Small intestine (tissue), 7 donors: ENCODE data around the gene TLR8. TPM values are rescaled to one million over a fixed set of nuclear protein-coding genes. Genes with fewer than 3 reads are reported as not detected.
A peak's percentile ranks its signal among the peaks of the same experiment; 100 is the strongest.

Source experiments
- DNase-seq, 2 donors: peaks; one replicate each; pipeline versions ENCODE4 v3.0.0 to v3.0.0-alpha.2; 2013
- FAIRE-seq: peaks from 2 replicates; lab custom pipeline; 2012; peaks lifted over from hg19 to GRCh38; lab: Jason Lieb, UNC
- H3K27ac ChIP-seq, 3 donors: one replicate each; pipeline ENCODE4 v1.5.1; 2013; ENCODE audit warnings: low read length in 2 of 3, mild to moderate bottlenecking in 2 of 3, control low read depth in 1 of 3, inconsistent platforms in 1 of 3, low read depth in 1 of 3, moderate library complexity in 1 of 3
- H3K27me3 ChIP-seq, 3 donors: one replicate each; pipeline ENCODE4 v1.6.1; 2013; ENCODE audit warnings: low read length in 3 of 3, inconsistent platforms in 1 of 3; ENCODE audit not compliant: control insufficient read depth in 3 of 3, insufficient read depth in 3 of 3
- H3K36me3 ChIP-seq, 3 donors: one replicate each; pipeline ENCODE4 v1.6.1; 2013; ENCODE audit warnings: low read length in 3 of 3, inconsistent platforms in 1 of 3, low read depth in 1 of 3, mild to moderate bottlenecking in 1 of 3, moderate library complexity in 1 of 3; ENCODE audit not compliant: control insufficient read depth in 3 of 3, insufficient read depth in 2 of 3
- H3K4me1 ChIP-seq, 3 donors: one replicate each; pipeline ENCODE4 v1.6.1; 2013; ENCODE audit warnings: low read length in 2 of 3, inconsistent platforms in 1 of 3, low read depth in 1 of 3, mild to moderate bottlenecking in 1 of 3, moderate library complexity in 1 of 3; ENCODE audit not compliant: control insufficient read depth in 3 of 3, insufficient read depth in 2 of 3
- H3K4me3 ChIP-seq, 3 donors: one replicate each; pipeline ENCODE4 v1.5.1; 2013; ENCODE audit warnings: low read length in 3 of 3, control low read depth in 1 of 3, inconsistent platforms in 1 of 3, low read depth in 1 of 3, mild to moderate bottlenecking in 1 of 3, moderate library complexity in 1 of 3
- H3K9me3 ChIP-seq, 2 donors: one replicate each; pipeline ENCODE4 v1.6.1; 2013; ENCODE audit warnings: low read depth in 1 of 2, low read length in 1 of 2; ENCODE audit not compliant: control insufficient read depth in 2 of 2, insufficient read depth in 1 of 2
- WGBS, 3 donors: extraction: QIAGEN DNeasy Blood & Tissue Kit; methylation state at CpG; one replicate each; pipeline ENCODE4 v1.1.7; 2013; 5-methylcytosine and 5-hydroxymethylcytosine counted together
- polyA plus RNA-seq, 4 donors: library from polyadenylated mRNA; stranded (reverse) in 3 of 4; unstranded in 1 of 4; fragments of 200-250 nt in 3 of 4; fragments of 120-200 nt in 1 of 4; gene quantifications; one replicate each; pipeline versions ENCODE4 v1.2.1 to v1.2.3, GENCODE V29; 2013
- donor health status: healthy with polysubstance abuse.
- donor health status: control.
- donor health status: control.
- donor health status: Bipolar disorder and iron deficiency.
- donor health status: healthy.

TLR8 gene
- polyA plus RNA-seq, 4 donors, result 0.22 to 0.73 (median 0.49) TPM

- no peaks in the 10 kb centered on the region for H3K9me3 ChIP-seq
- no peak overlapping the region for H3K4me3 ChIP-seq
- no peaks in the 10 kb centered on the region for H3K36me3 ChIP-seq
- no peak overlapping the region for H3K27ac ChIP-seq
- H3K4me1 ChIP-seq, result no peaks in the 10 kb centered on the region
- DNase-seq, result no peak
- WGBS, 3 donors, result 34 to 54% (median 50%) methylated on average over 8 of the region's 8 CpGs
- H3K27me3 ChIP-seq, result no peaks in the 10 kb centered on the region
- no peak for FAIRE-seq
Observed at GRCh38 chrX:12877386-12877785, 29.0 kb upstream of the TLR8 start.

- WGBS, 3 donors, result 89 to 94% (median 93%) methylated on average over 1 of the region's 1 CpG
- no peak for DNase-seq
- no peak for FAIRE-seq
Observed at GRCh38 chrX:12878536-12878935, 27.9 kb upstream of the TLR8 start.

GRCh38 chrX:12881914-12882313 is 24.5 kb upstream of the TLR8 start:
- H3K36me3 ChIP-seq, result no peaks in the 10 kb centered on the region
- no peak for DNase-seq
- no peak overlapping the region for H3K27ac ChIP-seq
- H3K27me3 ChIP-seq, result no peaks in the 10 kb centered on the region
- H3K9me3 ChIP-seq, result no peaks in the 10 kb centered on the region
- FAIRE-seq, result no peak
- H3K4me1 ChIP-seq, result no peaks in the 10 kb centered on the region
- no peak overlapping the region for H3K4me3 ChIP-seq
- 81 to 87% (median 85%) methylated on average over 2 of the region's 2 CpGs for WGBS, 3 donors

More at GRCh38 chrX:12878536-12878935, 27.9 kb upstream of the TLR8 start:
- no peak overlapping the region for H3K4me3 ChIP-seq
- no peaks in the 10 kb centered on the region for H3K4me1 ChIP-seq
- H3K36me3 ChIP-seq, result no peaks in the 10 kb centered on the region
- H3K27ac ChIP-seq, result no peak overlapping the region
- no peaks in the 10 kb centered on the region for H3K27me3 ChIP-seq
- H3K9me3 ChIP-seq, result no peaks in the 10 kb centered on the region

- DNase-seq (no peak), FAIRE-seq (no peak)
- H3K36me3 ChIP-seq, result no peaks in the 10 kb centered on the region
- H3K27me3 ChIP-seq, result no peaks in the 10 kb centered on the region
- no peak overlapping the region for H3K4me3 ChIP-seq
- WGBS, 3 donors, result 59 to 78% (median 78%) methylated on average over 5 of the region's 5 CpGs
- no peak overlapping the region for H3K27ac ChIP-seq
- no peaks in the 10 kb centered on the region for H3K9me3 ChIP-seq
- H3K4me1 ChIP-seq, result no peaks in the 10 kb centered on the region
Observed at GRCh38 chrX:12885508-12885907, 20.9 kb upstream of the TLR8 start.

- H3K27ac ChIP-seq, result no peak overlapping the region
- WGBS, 3 donors, result 79 to 97% (median 86%) methylated on average over 3 of the region's 3 CpGs
- no peak for FAIRE-seq
Observed at GRCh38 chrX:12886545-12886944, 19.9 kb upstream of the TLR8 start.

GRCh38 chrX:12887141-12887540 is 19.3 kb upstream of the TLR8 start:
- H3K4me3 ChIP-seq, result no peak overlapping the region
- no peaks in the 10 kb centered on the region for H3K9me3 ChIP-seq
- no peaks in the 10 kb centered on the region for H3K4me1 ChIP-seq
- no peak overlapping the region for H3K27ac ChIP-seq
- no peaks in the 10 kb centered on the region for H3K36me3 ChIP-seq
- no peaks in the 10 kb centered on the region for H3K27me3 ChIP-seq
- no peak for FAIRE-seq
- DNase-seq, result no peak
- 70 to 90% (median 83%) methylated on average over 2 of the region's 2 CpGs for WGBS, 3 donors

More at GRCh38 chrX:12886545-12886944, 19.9 kb upstream of the TLR8 start:
- H3K4me1 ChIP-seq, result no peaks in the 10 kb centered on the region
- H3K9me3 ChIP-seq, result no peaks in the 10 kb centered on the region
- no peak for DNase-seq
- no peaks in the 10 kb centered on the region for H3K27me3 ChIP-seq
- no peak overlapping the region for H3K4me3 ChIP-seq
- no peaks in the 10 kb centered on the region for H3K36me3 ChIP-seq

- FAIRE-seq (no peak), DNase-seq (no peak)
- Histone ChIP-seq H3K9me3 (no peaks in the 10 kb centered on the region), H3K27ac (no peak overlapping the region), H3K27me3 (no peaks in the 10 kb centered on the region), H3K36me3 (no peaks in the 10 kb centered on the region), H3K4me1 (no peaks in the 10 kb centered on the region), H3K4me3 (no peak overlapping the region)
- whole genome bisulfite sequencing, 3 donors, result 50 to 82% (median 70%) methylated on average over 3 of the region's 3 CpGs
Observed at GRCh38 chrX:12887767-12888166, 18.7 kb upstream of the TLR8 start.

GRCh38 chrX:12890467-12890866 is 16.0 kb upstream of the TLR8 start:
- H3K9me3 ChIP-seq, result no peaks in the 10 kb centered on the region
- H3K27me3 ChIP-seq, result no peaks in the 10 kb centered on the region
- H3K4me3 ChIP-seq, result no peak overlapping the region
- no peaks in the 10 kb centered on the region for H3K4me1 ChIP-seq
- DNase-seq (no peak), FAIRE-seq (no peak)
- no peaks in the 10 kb centered on the region for H3K36me3 ChIP-seq
- H3K27ac ChIP-seq, result peak overlapping the region in 2 of 3 donors; percentile 39 to 76
- WGBS, 3 donors, result 45 to 81% (median 54%) methylated on average over 5 of the region's 5 CpGs

- Histone ChIP-seq H3K4me1 (no peaks in the 10 kb centered on the region), H3K9me3 (no peaks in the 10 kb centered on the region), H3K4me3 (no peak overlapping the region), H3K27me3 (no peaks in the 10 kb centered on the region), H3K27ac (peak overlapping the region in 1 of 3 donors; percentile 76), H3K36me3 (no peaks in the 10 kb centered on the region)
- WGBS, 3 donors, result 58 to 80% (median 66%) methylated on average over 3 to 4 of the region's 4 CpGs
- no peak for DNase-seq
- no peak for FAIRE-seq
Observed at GRCh38 chrX:12891171-12891570, 15.2 kb upstream of the TLR8 start.
